ENCODE data around the gene ATN1.

Gene ATN1

GRCh38 chr12:6968426-6968825, 40.7 kb downstream of the ATN1 start:
- no peak for DNase-seq (ENCODE audit: low read depth in 4 of 4, low spot score in 1 of 4)

GRCh38 chr12:6970096-6970527, 42.4 kb downstream of the ATN1 start:
- DNase-seq (ENCODE audit: low read depth in 4 of 4, low spot score in 1 of 4) = no peak

- no peak for DNase-seq (ENCODE audit: low read depth in 4 of 4, low spot score in 1 of 4)
Measured at GRCh38 chr12:6974180-6974579, 46.4 kb downstream of the ATN1 start.

GRCh38 chr12:6975297-6976032, 47.7 kb downstream of the ATN1 start:
- DNase-seq (ENCODE audit: low read depth in 4 of 4, low spot score in 1 of 4) = no peak

GRCh38 chr12:6977653-6978052, 49.9 kb downstream of the ATN1 start:
- DNase-seq (ENCODE audit: low read depth in 4 of 4, low spot score in 1 of 4) = no peak

- DNase-seq (ENCODE audit: low read depth in 4 of 4, low spot score in 1 of 4) = no peak
Measured at GRCh38 chr12:6978188-6978587, 50.4 kb downstream of the ATN1 start.

GRCh38 chr12:6978611-6979011, 50.9 kb downstream of the ATN1 start:
- DNase-seq (ENCODE audit: low read depth in 4 of 4, low spot score in 1 of 4) = no peak

GRCh38 chr12:6979021-6979420, 51.3 kb downstream of the ATN1 start:
- DNase-seq (ENCODE audit: low read depth in 4 of 4, low spot score in 1 of 4) = no peak

- DNase-seq (ENCODE audit: low read depth in 4 of 4, low spot score in 1 of 4) = no peak
Measured at GRCh38 chr12:6979453-6979852, 51.7 kb downstream of the ATN1 start.

- DNase-seq (ENCODE audit: low read depth in 4 of 4, low spot score in 1 of 4) = no peak
Measured at GRCh38 chr12:6980075-6980474, 52.3 kb downstream of the ATN1 start.

- no peak for DNase-seq (ENCODE audit: low read depth in 4 of 4, low spot score in 1 of 4)
Measured at GRCh38 chr12:6980740-6981139, 53.0 kb downstream of the ATN1 start.

- no peak for DNase-seq (ENCODE audit: low read depth in 4 of 4, low spot score in 1 of 4)
Measured at GRCh38 chr12:6981152-6982052, 53.6 kb downstream of the ATN1 start.

GRCh38 chr12:6982532-6982931, 54.8 kb downstream of the ATN1 start:
- DNase-seq (ENCODE audit: low read depth in 4 of 4, low spot score in 1 of 4) = no peak

GRCh38 chr12:6987956-6988553, 60.3 kb downstream of the ATN1 start:
- no peak for DNase-seq (ENCODE audit: low read depth in 4 of 4, low spot score in 1 of 4)

Measured in stimulated activated CD4-positive, alpha-beta T cell treated with anti-CD3 and anti-CD28 coated beads, Interleukin-1b, Interleukin-23, amount 100 ng/mL, for 24 hours (primary cell).